Measurements from ENCODE around the gene TTC7B.

DNA sequence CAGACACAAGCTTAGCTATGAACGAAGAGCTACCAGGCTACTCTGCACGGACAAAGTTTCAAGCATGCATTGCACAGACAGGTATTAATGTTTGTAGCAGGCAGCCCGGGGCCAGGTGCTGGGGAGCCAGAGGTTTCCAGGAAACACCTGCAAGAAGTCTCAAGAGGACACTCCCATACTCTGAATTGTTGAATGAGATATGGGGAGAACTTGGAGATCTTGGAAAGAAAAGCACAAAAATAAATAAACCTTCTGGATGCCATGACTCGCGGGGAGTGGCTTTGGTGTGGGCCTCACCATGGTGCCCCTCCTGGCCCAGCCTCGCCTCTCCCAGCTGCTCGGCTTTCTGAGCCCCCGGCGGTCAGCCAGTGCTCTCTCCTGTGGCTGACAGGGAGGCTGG lies 186.8 kb downstream of the TTC7B start:
- TF ChIP-seq YY1 (IDR thresholded peaks at IDR 0.05; ENCODE audit: insufficient read depth, insufficient read length), result no peak
- no peak for TF ChIP-seq ZNF274 (IDR thresholded peaks at IDR 0.05; ENCODE audit: low read depth, low read length)

Data from NT2/D1 (cell line).